ENCODE measurements around the gene SSX4.
A peak's percentile ranks its signal among the peaks of the same experiment; 100 is the strongest.
"Not testable (repeated sequence)": the region's sequence is repeated elsewhere in the genome, so short reads cannot be mapped to it uniquely, and the experiment has no call there.

SSX4 gene

GRCh38 chrX:48383239-48383638 is at the start of gene SSX4:
Gene SSX4, plus strand, starts transcription at chrX:48383539. Its CDS starts 515 bp downstream, at chrX:48384054.
- not testable (repeated sequence) for DNase-seq (ENCODE audit: low spot score)

- DNase-seq (ENCODE audit: low spot score), result not testable (repeated sequence)
These were observed 37.3 kb upstream of the SSX4 start for GRCh38 chrX:48346059-48346458.

GRCh38 chrX:48356315-48357094 is 26.8 kb upstream of the SSX4 start, which contains the start of gene SSX3:
Gene SSX3, minus strand, starts transcription at chrX:48356703. Its CDS starts 1,454 bp downstream, at chrX:48355249.
- DNase-seq (ENCODE audit: low spot score), result not testable (repeated sequence)

GRCh38 chrX:48357681-48358080 is 25.7 kb upstream of the SSX4 start:
- no peak for DNase-seq (ENCODE audit: low spot score)

- not testable (repeated sequence) for DNase-seq (ENCODE audit: low spot score)
These were observed 24.1 kb upstream of the SSX4 start for GRCh38 chrX:48359281-48359680.

- not testable (repeated sequence) for DNase-seq (ENCODE audit: low spot score)
These were observed 15.5 kb upstream of the SSX4 start for GRCh38 chrX:48367717-48368408.

- DNase-seq (ENCODE audit: low spot score), result not testable (repeated sequence)
These were observed 12.9 kb upstream of the SSX4 start for GRCh38 chrX:48370408-48370807.

GRCh38 chrX:48396931-48397330 is 13.6 kb downstream of the SSX4 start:
- DNase-seq (ENCODE audit: low spot score), result not testable (repeated sequence)

- peak; percentile 0 for DNase-seq (ENCODE audit: low spot score)
These were observed 14.5 kb downstream of the SSX4 start for GRCh38 chrX:48397825-48398224.

GRCh38 chrX:48411860-48412259 is 28.5 kb downstream of the SSX4 start, which contains the start of gene SSX4B:
Gene SSX4B, minus strand, starts transcription at chrX:48411960. Its CDS starts 588 bp downstream, at chrX:48411372.
- DNase-seq (ENCODE audit: low spot score), result not testable (repeated sequence)

GRCh38 chrX:48427027-48427716 is 43.8 kb downstream of the SSX4 start:
- not testable (repeated sequence) for DNase-seq (ENCODE audit: low spot score)

GRCh38 chrX:48429606-48430005 is 46.3 kb downstream of the SSX4 start:
- not testable (repeated sequence) for DNase-seq (ENCODE audit: low spot score)

- not testable (repeated sequence) for DNase-seq (ENCODE audit: low spot score)
These were observed 46.8 kb downstream of the SSX4 start for GRCh38 chrX:48430166-48430565.

- not testable (repeated sequence) for DNase-seq (ENCODE audit: low spot score)
These were observed 50.4 kb downstream of the SSX4 start for GRCh38 chrX:48433713-48434112.
